ENCODE data around the gene EFNA3. TPM values are rescaled to one million over a fixed set of nuclear protein-coding genes. Genes with fewer than 3 reads are reported as not detected.

EFNA3 gene
- total RNA-seq, 1 donor from 2014 or later = 2.9 TPM

- FAIRE-seq = no peak
- Histone ChIP-seq H2AFZ (ENCODE audit: low read depth, low read length) (no peak overlapping the region), H3K4me2 (ENCODE audit: low read length) (no peak overlapping the region), H4K20me1 (ENCODE audit: insufficient read depth, low read length) (no peaks in the 10 kb centered on the region), H3K4me1 (ENCODE audit: insufficient read depth, low read length) (no peaks in the 10 kb centered on the region), H3K4me3 (ENCODE audit: insufficient read depth, low read depth, low read length) (no peak overlapping the region), H3K9ac (ENCODE audit: low read length) (no peak overlapping the region), H3K9me3 (ENCODE audit: insufficient read depth, low read depth, low read length) (no peaks in the 10 kb centered on the region), H3K27ac (ENCODE audit: low read depth, low read length) (no peak overlapping the region), H3K79me2 (ENCODE audit: insufficient read depth, low read length) (no peaks in the 10 kb centered on the region), H3K36me3 (ENCODE audit: insufficient read depth, low read length) (no peaks in the 10 kb centered on the region), H3K27me3 (ENCODE audit: insufficient read depth, low read length) (peaks cover 10% of the 10 kb centered on the region)
- Mint-ChIP-seq H3K27me3 (ENCODE audit: low read depth, unreplicated experiment) (peaks cover 24% of the 10 kb centered on the region), H3K36me3 (ENCODE audit: low read depth, unreplicated experiment) (peaks cover 1% of the 10 kb centered on the region), H3K27ac (ENCODE audit: unreplicated experiment) (no peak overlapping the region), H3K9me3 (ENCODE audit: unreplicated experiment) (peaks cover 2% of the 10 kb centered on the region), H3K4me3 (ENCODE audit: unreplicated experiment) (no peak overlapping the region), H3K4me1 (ENCODE audit: low read depth, unreplicated experiment) (no peaks in the 10 kb centered on the region)
- DNase-seq (ENCODE audit: low read depth) = no peak
- TF ChIP-seq EZH2 (IDR thresholded peaks at IDR 0.05; ENCODE audit: insufficient read depth, low read length) = no peak
- no peak for TF ChIP-seq CTCF (IDR thresholded peaks at IDR 0.05; ENCODE audit: insufficient read depth, low read depth, low read length)
Observed at GRCh38 chr1:155103325-155103724, 24.7 kb downstream of the EFNA3 start.

- FAIRE-seq (no peak), DNase-seq (ENCODE audit: low read depth) (no peak)
- Histone ChIP-seq H3K4me3 (ENCODE audit: insufficient read depth, low read depth, low read length) (no peak overlapping the region), H3K4me1 (ENCODE audit: insufficient read depth, low read length) (no peaks in the 10 kb centered on the region), H2AFZ (ENCODE audit: low read depth, low read length) (no peak overlapping the region), H4K20me1 (ENCODE audit: insufficient read depth, low read length) (no peaks in the 10 kb centered on the region), H3K4me2 (ENCODE audit: low read length) (no peak overlapping the region), H3K36me3 (ENCODE audit: insufficient read depth, low read length) (no peaks in the 10 kb centered on the region), H3K9me3 (ENCODE audit: insufficient read depth, low read depth, low read length) (no peaks in the 10 kb centered on the region), H3K79me2 (ENCODE audit: insufficient read depth, low read length) (no peaks in the 10 kb centered on the region), H3K27me3 (ENCODE audit: insufficient read depth, low read length) (peaks cover 9% of the 10 kb centered on the region), H3K9ac (ENCODE audit: low read length) (no peak overlapping the region), H3K27ac (ENCODE audit: low read depth, low read length) (no peak overlapping the region)
- Mint-ChIP-seq H3K27ac (ENCODE audit: unreplicated experiment) (no peak overlapping the region), H3K4me1 (ENCODE audit: low read depth, unreplicated experiment) (no peaks in the 10 kb centered on the region), H3K36me3 (ENCODE audit: low read depth, unreplicated experiment) (peaks cover 1% of the 10 kb centered on the region), H3K27me3 (ENCODE audit: low read depth, unreplicated experiment) (peaks cover 30% of the 10 kb centered on the region), H3K9me3 (ENCODE audit: unreplicated experiment) (peaks cover 2% of the 10 kb centered on the region), H3K4me3 (ENCODE audit: unreplicated experiment) (no peak overlapping the region)
- TF ChIP-seq CTCF (IDR thresholded peaks at IDR 0.05; ENCODE audit: insufficient read depth, low read depth, low read length) = no peak
- no peak for TF ChIP-seq EZH2 (IDR thresholded peaks at IDR 0.05; ENCODE audit: insufficient read depth, low read length)
Observed at GRCh38 chr1:155104605-155105534, 26.2 kb downstream of the EFNA3 start.

- Mint-ChIP-seq H3K4me1 (ENCODE audit: low read depth, unreplicated experiment) (no peaks in the 10 kb centered on the region), H3K4me3 (ENCODE audit: unreplicated experiment) (no peak overlapping the region), H3K36me3 (ENCODE audit: low read depth, unreplicated experiment) (peaks cover 1% of the 10 kb centered on the region), H3K27me3 (ENCODE audit: low read depth, unreplicated experiment) (peaks cover 30% of the 10 kb centered on the region), H3K27ac (ENCODE audit: unreplicated experiment) (no peak overlapping the region), H3K9me3 (ENCODE audit: unreplicated experiment) (peaks cover 2% of the 10 kb centered on the region)
- Histone ChIP-seq H3K79me2 (ENCODE audit: insufficient read depth, low read length) (no peaks in the 10 kb centered on the region), H3K27ac (ENCODE audit: low read depth, low read length) (no peak overlapping the region), H3K9me3 (ENCODE audit: insufficient read depth, low read depth, low read length) (no peaks in the 10 kb centered on the region), H3K4me2 (ENCODE audit: low read length) (no peak overlapping the region), H3K4me3 (ENCODE audit: insufficient read depth, low read depth, low read length) (no peak overlapping the region), H4K20me1 (ENCODE audit: insufficient read depth, low read length) (no peaks in the 10 kb centered on the region), H3K27me3 (ENCODE audit: insufficient read depth, low read length) (peaks cover 9% of the 10 kb centered on the region), H3K9ac (ENCODE audit: low read length) (no peak overlapping the region), H3K4me1 (ENCODE audit: insufficient read depth, low read length) (no peaks in the 10 kb centered on the region), H2AFZ (ENCODE audit: low read depth, low read length) (no peak overlapping the region), H3K36me3 (ENCODE audit: insufficient read depth, low read length) (no peaks in the 10 kb centered on the region)
- no peak for TF ChIP-seq EZH2 (IDR thresholded peaks at IDR 0.05; ENCODE audit: insufficient read depth, low read length)
- no peak for TF ChIP-seq CTCF (IDR thresholded peaks at IDR 0.05; ENCODE audit: insufficient read depth, low read depth, low read length)
- no peak for DNase-seq (ENCODE audit: low read depth)
- FAIRE-seq = no peak
Observed at GRCh38 chr1:155105604-155106011, 27.0 kb downstream of the EFNA3 start.
